Measurements from ENCODE around the gene CCPG1. TPM values are rescaled to one million over a fixed set of nuclear protein-coding genes. Genes with fewer than 3 reads are reported as not detected.
"Not testable (repeated sequence)": the region's sequence is repeated elsewhere in the genome, so short reads cannot be mapped to it uniquely, and the experiment has no call there.

Gene CCPG1
- total and polyA plus RNA-seq, 2 donors: 12.7 to 28.9 TPM

- DNase-seq (ENCODE audit: low read depth in 6 of 9, low spot score in 9 of 9): no peak
- 0% methylated on average over 1 of the region's 1 CpG for WGBS
- Histone ChIP-seq H3K27me3 (ENCODE audit: control insufficient read depth in 2 of 2, insufficient read depth in 1 of 2, low read length in 1 of 2) (no peaks in the 10 kb centered on the region), H3K36me3 (ENCODE audit: control insufficient read depth in 2 of 2, insufficient read depth in 2 of 2, low read length in 1 of 2) (no peaks in the 10 kb centered on the region), H3K27ac (ENCODE audit: low read depth in 1 of 2, low read length in 1 of 2) (no peak overlapping the region), H3K9me3 (ENCODE audit: control insufficient read depth in 2 of 2, insufficient read depth in 1 of 2, low read length in 1 of 2) (no peaks in the 10 kb centered on the region), H3K4me1 (ENCODE audit: control insufficient read depth in 2 of 2, insufficient read depth in 2 of 2, low read length in 2 of 2) (no peaks in the 10 kb centered on the region), H3K4me3 (ENCODE audit: low read length in 2 of 2) (no peak overlapping the region)
Observed at GRCh38 chr15:55422089-55422488, 13.9 kb upstream of the CCPG1 start.

GRCh38 chr15:55420171-55420866, 12.2 kb upstream of the CCPG1 start:
- Histone ChIP-seq H3K27ac (ENCODE audit: low read depth in 1 of 2, low read length in 1 of 2) (no peak overlapping the region), H3K36me3 (ENCODE audit: control insufficient read depth in 2 of 2, insufficient read depth in 2 of 2, low read length in 1 of 2) (no peaks in the 10 kb centered on the region), H3K27me3 (ENCODE audit: control insufficient read depth in 2 of 2, insufficient read depth in 1 of 2, low read length in 1 of 2) (no peaks in the 10 kb centered on the region), H3K9me3 (ENCODE audit: control insufficient read depth in 2 of 2, insufficient read depth in 1 of 2, low read length in 1 of 2) (no peaks in the 10 kb centered on the region), H3K4me3 (ENCODE audit: low read length in 2 of 2) (no peak overlapping the region), H3K4me1 (ENCODE audit: control insufficient read depth in 2 of 2, insufficient read depth in 2 of 2, low read length in 2 of 2) (no peaks in the 10 kb centered on the region)
- DNase-seq (ENCODE audit: low read depth in 6 of 9, low spot score in 9 of 9): no peak

GRCh38 chr15:55417678-55418077, 9.5 kb upstream of the CCPG1 start:
- not testable (repeated sequence) for H3K9me3 ChIP-seq (ENCODE audit: control insufficient read depth in 2 of 2, insufficient read depth in 1 of 2, low read length in 1 of 2); H3K36me3 ChIP-seq (ENCODE audit: control insufficient read depth in 2 of 2, insufficient read depth in 2 of 2, low read length in 1 of 2); DNase-seq (ENCODE audit: low read depth in 6 of 9, low spot score in 9 of 9); H3K27ac ChIP-seq (ENCODE audit: low read depth in 1 of 2, low read length in 1 of 2); H3K4me3 ChIP-seq (ENCODE audit: low read length in 2 of 2); H3K4me1 ChIP-seq (ENCODE audit: control insufficient read depth in 2 of 2, insufficient read depth in 2 of 2, low read length in 2 of 2); H3K27me3 ChIP-seq (ENCODE audit: control insufficient read depth in 2 of 2, insufficient read depth in 1 of 2, low read length in 1 of 2)
- WGBS: 93% methylated on average over 8 of the region's 8 CpGs

- peak overlapping the region; percentile 72 to 82 for H3K4me3 ChIP-seq (ENCODE audit: low read length in 2 of 2)
- not testable (repeated sequence) for H3K36me3 ChIP-seq (ENCODE audit: control insufficient read depth in 2 of 2, insufficient read depth in 2 of 2, low read length in 1 of 2); H3K9me3 ChIP-seq (ENCODE audit: control insufficient read depth in 2 of 2, insufficient read depth in 1 of 2, low read length in 1 of 2); H3K27me3 ChIP-seq (ENCODE audit: control insufficient read depth in 2 of 2, insufficient read depth in 1 of 2, low read length in 1 of 2); H3K4me1 ChIP-seq (ENCODE audit: control insufficient read depth in 2 of 2, insufficient read depth in 2 of 2, low read length in 2 of 2); H3K27ac ChIP-seq (ENCODE audit: low read depth in 1 of 2, low read length in 1 of 2); DNase-seq (ENCODE audit: low read depth in 6 of 9, low spot score in 9 of 9)
- WGBS: 79% methylated on average over 14 of the region's 14 CpGs
Observed at GRCh38 chr15:55408976-55409375, 817 bp upstream of the CCPG1 start.

GRCh38 chr15:55407498-55408011, 604 bp downstream of the CCPG1 start:
- Histone ChIP-seq H3K27ac (ENCODE audit: low read depth in 1 of 2, low read length in 1 of 2) (peak overlapping the region; percentile 82 to 87), H3K4me1 (ENCODE audit: control insufficient read depth in 2 of 2, insufficient read depth in 2 of 2, low read length in 2 of 2) (peaks cover 0 to 9% of the 10 kb centered on the region in 2 donors), H3K27me3 (ENCODE audit: control insufficient read depth in 2 of 2, insufficient read depth in 1 of 2, low read length in 1 of 2) (no peaks in the 10 kb centered on the region), H3K9me3 (ENCODE audit: control insufficient read depth in 2 of 2, insufficient read depth in 1 of 2, low read length in 1 of 2) (no peaks in the 10 kb centered on the region), H3K4me3 (ENCODE audit: low read length in 2 of 2) (peak overlapping the region; percentile 72 to 82), H3K36me3 (ENCODE audit: control insufficient read depth in 2 of 2, insufficient read depth in 2 of 2, low read length in 1 of 2) (no peaks in the 10 kb centered on the region)
- no peak for DNase-seq (ENCODE audit: low read depth in 6 of 9, low spot score in 9 of 9)
- WGBS: 7% methylated on average over 20 of the region's 20 CpGs

GRCh38 chr15:55403531-55403930, 4.6 kb downstream of the CCPG1 start:
- H3K4me3 ChIP-seq (ENCODE audit: low read length in 2 of 2): no peak overlapping the region
- H3K36me3 ChIP-seq (ENCODE audit: control insufficient read depth in 2 of 2, insufficient read depth in 2 of 2, low read length in 1 of 2): no peaks in the 10 kb centered on the region
- H3K9me3 ChIP-seq (ENCODE audit: control insufficient read depth in 2 of 2, insufficient read depth in 1 of 2, low read length in 1 of 2): no peaks in the 10 kb centered on the region
- no peak overlapping the region for H3K27ac ChIP-seq (ENCODE audit: low read depth in 1 of 2, low read length in 1 of 2)
- DNase-seq (ENCODE audit: low read depth in 6 of 9, low spot score in 9 of 9): no peak
- H3K4me1 ChIP-seq (ENCODE audit: control insufficient read depth in 2 of 2, insufficient read depth in 2 of 2, low read length in 2 of 2): peaks cover 0 to 6% of the 10 kb centered on the region in 2 donors
- no peaks in the 10 kb centered on the region for H3K27me3 ChIP-seq (ENCODE audit: control insufficient read depth in 2 of 2, insufficient read depth in 1 of 2, low read length in 1 of 2)

- Histone ChIP-seq H3K9me3 (ENCODE audit: control insufficient read depth in 2 of 2, insufficient read depth in 1 of 2, low read length in 1 of 2) (no peaks in the 10 kb centered on the region), H3K27me3 (ENCODE audit: control insufficient read depth in 2 of 2, insufficient read depth in 1 of 2, low read length in 1 of 2) (no peaks in the 10 kb centered on the region), H3K4me3 (ENCODE audit: low read length in 2 of 2) (no peak overlapping the region), H3K36me3 (ENCODE audit: control insufficient read depth in 2 of 2, insufficient read depth in 2 of 2, low read length in 1 of 2) (no peaks in the 10 kb centered on the region), H3K4me1 (ENCODE audit: control insufficient read depth in 2 of 2, insufficient read depth in 2 of 2, low read length in 2 of 2) (peaks cover 0 to 6% of the 10 kb centered on the region in 2 donors), H3K27ac (ENCODE audit: low read depth in 1 of 2, low read length in 1 of 2) (no peak overlapping the region)
- no peak for DNase-seq (ENCODE audit: low read depth in 6 of 9, low spot score in 9 of 9)
Observed at GRCh38 chr15:55402707-55403106, 5.5 kb downstream of the CCPG1 start.

- WGBS: 97% methylated on average over 1 of the region's 1 CpG
- no peaks in the 10 kb centered on the region for H3K9me3 ChIP-seq (ENCODE audit: control insufficient read depth in 2 of 2, insufficient read depth in 1 of 2, low read length in 1 of 2)
- no peaks in the 10 kb centered on the region for H3K27me3 ChIP-seq (ENCODE audit: control insufficient read depth in 2 of 2, insufficient read depth in 1 of 2, low read length in 1 of 2)
- H3K36me3 ChIP-seq (ENCODE audit: control insufficient read depth in 2 of 2, insufficient read depth in 2 of 2, low read length in 1 of 2): no peaks in the 10 kb centered on the region
- H3K4me3 ChIP-seq (ENCODE audit: low read length in 2 of 2): no peak overlapping the region
- no peak for DNase-seq (ENCODE audit: low read depth in 6 of 9, low spot score in 9 of 9)
- no peaks in the 10 kb centered on the region for H3K4me1 ChIP-seq (ENCODE audit: control insufficient read depth in 2 of 2, insufficient read depth in 2 of 2, low read length in 2 of 2)
- H3K27ac ChIP-seq (ENCODE audit: low read depth in 1 of 2, low read length in 1 of 2): no peak overlapping the region
Observed at GRCh38 chr15:55401786-55402246, 6.3 kb downstream of the CCPG1 start.

GRCh38 chr15:55400050-55400449, 8.1 kb downstream of the CCPG1 start:
- not testable (repeated sequence) for DNase-seq (ENCODE audit: low read depth in 6 of 9, low spot score in 9 of 9); H3K27me3 ChIP-seq (ENCODE audit: control insufficient read depth in 2 of 2, insufficient read depth in 1 of 2, low read length in 1 of 2); H3K4me1 ChIP-seq (ENCODE audit: control insufficient read depth in 2 of 2, insufficient read depth in 2 of 2, low read length in 2 of 2); H3K4me3 ChIP-seq (ENCODE audit: low read length in 2 of 2); H3K9me3 ChIP-seq (ENCODE audit: control insufficient read depth in 2 of 2, insufficient read depth in 1 of 2, low read length in 1 of 2); H3K36me3 ChIP-seq (ENCODE audit: control insufficient read depth in 2 of 2, insufficient read depth in 2 of 2, low read length in 1 of 2); H3K27ac ChIP-seq (ENCODE audit: low read depth in 1 of 2, low read length in 1 of 2)
- WGBS: 93% methylated on average over 8 of the region's 8 CpGs
